Dendritic cell treated with granulocyte-macrophage colony-stimulating factor and Interleukin-4, amounts not matched to agents 40 ng/mL and 50 ng/mL, for 4 days (primary cell): ENCODE results near the gene RASA3.
"Not testable (repeated sequence)": the region's sequence is repeated elsewhere in the genome, so short reads cannot be mapped to it uniquely, and the experiment has no call there.

Source experiments
- H3K27ac Mint-ChIP-seq: one replicate; pipeline ENCODE4 v1.8.0; 2022; ENCODE audit warnings: mild to moderate bottlenecking, mixed read lengths
- H3K27me3 Mint-ChIP-seq: one replicate; pipeline ENCODE4 v1.8.0; 2022; ENCODE audit warnings: mild to moderate bottlenecking, mixed read lengths
- H3K36me3 Mint-ChIP-seq: one replicate; pipeline ENCODE4 v1.8.0; 2022; ENCODE audit warnings: low read depth, mixed read lengths
- H3K4me1 Mint-ChIP-seq: one replicate; pipeline ENCODE4 v1.8.0; 2022; ENCODE audit warnings: low read depth, mixed read lengths
- H3K4me3 Mint-ChIP-seq: one replicate; pipeline ENCODE4 v1.8.0; 2022; ENCODE audit warnings: mild to moderate bottlenecking, moderate library complexity, mixed read lengths
- H3K9me3 Mint-ChIP-seq: one replicate; pipeline ENCODE4 v1.8.0; 2022; ENCODE audit warnings: mixed read lengths
- intact Hi-C: fragments of 100-400 bp; cut with micrococcal nuclease; formaldehyde crosslinking; loops from one replicate; pipeline ENCODE4 v1.15.0; 2022

RASA3 gene

DNA sequence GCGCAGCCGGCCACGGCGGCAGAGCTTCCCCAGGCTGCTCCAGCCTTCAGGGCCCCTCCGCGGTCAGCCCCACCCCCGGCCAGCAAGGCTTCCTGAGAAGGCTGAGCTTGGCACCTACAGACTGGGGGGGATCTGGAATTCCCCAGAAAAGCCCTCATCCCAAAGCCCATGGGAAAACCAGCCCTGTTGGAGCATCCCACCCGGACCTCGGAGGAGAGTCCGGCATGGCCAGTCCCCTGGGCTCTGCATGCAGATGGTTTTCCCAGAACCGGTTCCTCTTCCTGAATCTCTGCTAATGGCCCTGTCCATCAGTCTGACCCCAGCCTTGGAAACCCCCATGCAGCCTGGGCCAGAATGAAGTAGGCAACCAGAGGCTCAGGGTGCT, 10.3 kb downstream of the RASA3 start:
- Mint-ChIP-seq H3K27ac (peak overlapping the region; percentile 80), H3K4me3 (peak overlapping the region; percentile 15), H3K4me1 (peaks cover 85% of the 10 kb centered on the region), H3K36me3 (peaks cover 23% of the 10 kb centered on the region), H3K9me3 (no peaks in the 10 kb centered on the region), H3K27me3 (no peaks in the 10 kb centered on the region)
- intact Hi-C loops: no loop called here

DNA sequence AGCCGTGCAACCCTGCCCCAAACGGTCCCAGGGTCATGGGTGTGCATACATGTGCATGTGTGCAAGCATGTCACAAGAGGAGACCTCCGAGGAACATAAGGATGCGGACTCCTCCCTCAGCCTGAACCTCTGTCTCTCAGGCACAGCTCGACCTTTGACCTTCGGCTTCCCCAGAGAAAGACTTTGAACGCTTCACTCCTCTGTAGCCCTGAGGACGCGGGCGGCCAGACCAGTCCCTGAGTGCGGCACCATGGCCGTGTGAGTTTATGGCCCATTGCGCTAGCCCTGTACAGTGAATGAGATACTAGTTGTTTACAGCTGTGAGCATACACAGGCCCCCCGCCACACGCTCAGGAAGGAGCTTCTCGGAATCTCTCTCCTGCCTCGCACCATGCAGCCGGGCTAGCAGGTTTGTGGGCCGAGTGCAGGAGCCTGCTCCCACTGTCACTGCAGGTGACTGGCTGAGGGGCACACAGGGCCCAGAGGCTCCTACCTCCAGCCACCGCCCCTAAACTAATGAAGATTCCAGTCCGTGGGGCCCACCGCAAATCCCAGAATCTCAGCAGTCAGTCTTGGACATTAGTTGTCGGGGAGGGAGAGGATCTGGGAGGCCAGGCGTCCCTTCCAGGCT, 10.8 kb downstream of the RASA3 start:
- peaks cover 80% of the 10 kb centered on the region for H3K4me1 Mint-ChIP-seq
- peaks cover 28% of the 10 kb centered on the region for H3K36me3 Mint-ChIP-seq
- H3K27ac Mint-ChIP-seq: peak overlapping the region; percentile 80
- H3K27me3 Mint-ChIP-seq: no peaks in the 10 kb centered on the region
- H3K9me3 Mint-ChIP-seq: no peaks in the 10 kb centered on the region
- intact Hi-C loops: no loop called here
- H3K4me3 Mint-ChIP-seq: no peak overlapping the region

DNA sequence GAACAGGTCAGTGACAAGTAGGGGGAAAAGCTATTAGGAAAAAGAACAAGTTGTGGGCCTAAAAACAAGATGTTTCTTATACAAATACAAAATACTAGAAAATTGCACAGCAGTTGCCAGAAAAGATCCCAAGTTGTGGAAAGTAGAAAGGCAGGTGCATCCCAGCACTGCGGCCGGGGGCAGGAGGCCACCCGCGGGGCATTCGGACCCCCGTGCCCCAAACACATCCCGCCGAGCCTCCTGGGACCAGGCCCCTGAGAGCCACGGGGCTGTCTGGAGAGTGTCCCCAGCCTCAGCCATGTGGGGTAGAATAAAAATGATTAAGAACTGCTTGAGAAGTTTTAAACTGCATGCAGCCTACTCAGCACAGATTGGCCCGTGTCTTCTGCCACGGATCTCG, 11.4 kb downstream of the RASA3 start:
- intact Hi-C loops: no loop called here
- H3K4me1 Mint-ChIP-seq: peaks cover 75% of the 10 kb centered on the region
- no peaks in the 10 kb centered on the region for H3K9me3 Mint-ChIP-seq
- H3K4me3 Mint-ChIP-seq: no peak overlapping the region
- peaks cover 26% of the 10 kb centered on the region for H3K36me3 Mint-ChIP-seq
- peak overlapping the region; percentile 85 for H3K27ac Mint-ChIP-seq
- no peaks in the 10 kb centered on the region for H3K27me3 Mint-ChIP-seq

- no peaks in the 10 kb centered on the region for H3K9me3 Mint-ChIP-seq
- H3K27ac Mint-ChIP-seq: peak overlapping the region; percentile 85
- H3K4me3 Mint-ChIP-seq: peak overlapping the region; percentile 35
- H3K4me1 Mint-ChIP-seq: peaks cover 77% of the 10 kb centered on the region
- intact Hi-C loops: no loop called here
- peaks cover 24% of the 10 kb centered on the region for H3K36me3 Mint-ChIP-seq
- no peaks in the 10 kb centered on the region for H3K27me3 Mint-ChIP-seq
Observed at GRCh38 chr13:114120591-114121011, 11.8 kb downstream of the RASA3 start.

DNA sequence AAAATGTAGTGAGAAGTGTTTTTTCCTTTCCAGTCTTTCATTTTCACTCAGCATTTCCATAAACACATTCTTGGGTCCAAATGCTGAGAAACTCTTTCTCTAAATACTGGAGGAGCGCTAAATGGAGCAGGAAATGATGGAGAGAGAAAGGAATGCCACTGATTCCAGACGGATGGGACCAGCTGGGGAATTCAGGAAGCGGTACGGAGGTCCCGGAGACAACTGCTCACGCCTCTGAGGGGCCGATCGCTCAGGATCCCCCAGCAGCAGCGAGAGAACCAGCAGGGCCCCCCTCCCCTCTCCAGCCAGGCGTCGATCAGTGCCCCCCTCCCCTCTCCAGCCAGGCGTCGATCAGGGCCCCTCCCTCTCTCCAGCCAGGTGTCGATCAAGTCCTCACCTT, 13.2 kb downstream of the RASA3 start:
- intact Hi-C loops: loop anchor here (5.0 kb wide), 2 partner anchors 57 to 103 kb away; no protein-coding TSS in a partner anchor
- Mint-ChIP-seq H3K27me3 (no peaks in the 10 kb centered on the region), H3K36me3 (peaks cover 15% of the 10 kb centered on the region), H3K27ac (peak overlapping the region; percentile 74), H3K4me1 (peaks cover 76% of the 10 kb centered on the region), H3K9me3 (no peaks in the 10 kb centered on the region), H3K4me3 (peak overlapping the region; percentile 20)

DNA sequence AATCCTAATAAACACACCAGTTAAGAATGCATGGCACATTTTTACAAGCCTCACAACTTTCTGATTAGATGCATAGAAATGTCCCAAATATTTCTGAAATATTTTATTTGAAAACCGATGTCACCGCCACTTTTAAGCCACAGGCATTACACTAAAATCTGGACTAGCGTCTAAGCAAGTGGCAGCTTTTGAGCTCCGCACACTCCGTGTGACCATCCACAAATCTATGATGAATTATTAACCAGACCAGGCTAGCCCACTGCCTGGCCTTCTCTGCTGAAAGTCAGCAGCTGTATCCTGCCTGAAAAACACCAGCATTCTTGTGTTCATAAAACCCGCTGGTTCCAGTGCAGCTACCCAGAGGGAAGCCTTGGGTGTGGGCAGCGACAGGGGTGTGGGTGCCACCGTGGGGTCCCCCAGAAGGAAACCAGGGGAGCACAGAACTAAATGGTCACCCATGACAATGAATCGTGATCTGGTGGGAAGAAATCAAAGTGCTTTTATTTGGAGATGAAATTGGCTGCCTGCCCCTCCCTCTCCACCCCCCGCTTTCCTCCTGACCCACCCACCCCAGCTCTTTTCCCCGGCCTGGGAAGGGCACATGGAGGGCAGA, 13.8 kb downstream of the RASA3 start:
- peaks cover 20% of the 10 kb centered on the region for H3K36me3 Mint-ChIP-seq
- H3K4me3 Mint-ChIP-seq: no peak overlapping the region
- peaks cover 75% of the 10 kb centered on the region for H3K4me1 Mint-ChIP-seq
- H3K27me3 Mint-ChIP-seq: no peaks in the 10 kb centered on the region
- intact Hi-C loops: loop anchor here (5.0 kb wide), 2 partner anchors 56 to 104 kb away; no protein-coding TSS in a partner anchor
- H3K9me3 Mint-ChIP-seq: no peaks in the 10 kb centered on the region
- H3K27ac Mint-ChIP-seq: peak overlapping the region; percentile 74

DNA sequence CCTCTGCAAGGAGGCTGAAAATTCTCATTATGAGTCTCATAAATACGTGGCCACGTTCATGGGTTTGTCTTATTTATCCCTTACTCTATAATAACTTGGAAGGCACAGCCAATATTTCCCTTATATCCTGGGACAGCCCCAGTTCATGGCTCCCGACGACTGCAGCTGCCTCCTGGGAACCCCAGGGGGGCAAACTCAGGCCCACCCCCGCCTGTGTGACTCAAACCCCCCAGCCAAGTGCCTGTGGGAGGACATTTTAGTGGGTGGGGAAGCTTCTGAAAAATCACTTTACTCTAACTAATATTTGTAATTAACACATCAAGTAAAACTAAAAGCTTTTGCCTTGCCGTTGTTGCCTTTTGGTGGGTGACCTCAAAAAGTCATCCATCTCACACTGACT, 14.3 kb downstream of the RASA3 start:
- Mint-ChIP-seq H3K27ac (peak overlapping the region; percentile 74), H3K4me1 (peaks cover 72% of the 10 kb centered on the region), H3K36me3 (peaks cover 23% of the 10 kb centered on the region), H3K27me3 (no peaks in the 10 kb centered on the region), H3K4me3 (no peak overlapping the region), H3K9me3 (no peaks in the 10 kb centered on the region)
- intact Hi-C loops: loop anchor here (5.0 kb wide), 2 partner anchors 56 to 104 kb away; no protein-coding TSS in a partner anchor

DNA sequence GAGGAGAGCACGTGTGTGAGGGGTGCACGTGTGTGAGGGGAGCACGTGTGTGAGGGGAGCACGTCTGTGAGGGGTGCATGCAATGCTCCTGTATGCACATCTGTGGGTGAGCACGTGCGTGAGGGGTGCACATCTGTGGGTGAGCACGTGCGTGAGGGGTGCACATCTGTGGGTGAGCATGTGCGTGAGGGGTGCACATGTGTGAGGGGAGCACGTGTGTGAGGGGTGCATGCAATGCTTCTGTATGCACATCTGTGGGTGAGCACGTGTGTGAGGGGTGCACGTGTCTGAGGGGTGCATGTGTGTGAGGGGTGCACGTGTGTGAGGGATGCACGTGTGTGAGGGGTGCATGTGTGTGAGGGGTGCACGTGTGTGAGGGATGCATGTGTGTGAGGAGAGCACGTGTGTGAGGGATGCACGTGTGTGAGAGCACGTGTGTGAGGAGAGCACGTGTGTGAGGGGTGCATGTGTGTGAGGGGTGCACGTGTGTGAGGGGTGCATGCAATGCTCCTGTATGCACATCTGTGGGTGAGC, 15.0 kb downstream of the RASA3 start:
- intact Hi-C loops: loop anchor here (5.0 kb wide), 2 partner anchors 55 to 105 kb away; no protein-coding TSS in a partner anchor
- Mint-ChIP-seq H3K36me3 (peaks cover 25% of the 10 kb centered on the region), H3K4me1 (peaks cover 72% of the 10 kb centered on the region)
- not testable (repeated sequence) for H3K9me3 Mint-ChIP-seq, H3K27ac Mint-ChIP-seq, H3K27me3 Mint-ChIP-seq, H3K4me3 Mint-ChIP-seq

DNA sequence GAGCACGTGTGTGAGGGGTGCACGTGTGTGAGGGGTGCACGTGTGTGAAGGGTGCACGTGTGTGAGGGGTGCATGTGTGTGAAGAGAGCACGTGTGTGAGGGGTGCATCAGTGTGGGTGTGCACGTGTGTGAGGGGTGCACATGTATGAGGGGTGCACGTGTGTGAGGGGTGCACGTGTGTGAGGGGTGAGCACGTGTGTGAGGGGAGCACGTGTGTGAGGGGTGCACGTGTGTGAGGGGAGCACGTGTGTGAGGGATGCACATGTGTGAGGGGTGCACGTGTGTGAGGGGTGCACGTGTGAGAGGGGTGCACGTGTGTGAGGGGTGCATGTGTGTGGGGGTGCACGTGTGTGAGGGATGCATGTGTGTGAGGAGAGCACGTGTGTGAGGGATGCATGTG, 15.7 kb downstream of the RASA3 start:
- Mint-ChIP-seq H3K27ac (no peak overlapping the region), H3K27me3 (no peaks in the 10 kb centered on the region), H3K4me3 (no peak overlapping the region), H3K9me3 (no peaks in the 10 kb centered on the region), H3K4me1 (peaks cover 72% of the 10 kb centered on the region), H3K36me3 (peaks cover 25% of the 10 kb centered on the region)
- intact Hi-C loops: loop anchor here (5.0 kb wide), 2 partner anchors 54 to 106 kb away; no protein-coding TSS in a partner anchor

GRCh38 chr13:114115796-114116195, 16.6 kb downstream of the RASA3 start:
- H3K36me3 Mint-ChIP-seq: peaks cover 25% of the 10 kb centered on the region
- peak overlapping the region; percentile 89 for H3K27ac Mint-ChIP-seq
- intact Hi-C loops: loop anchor here (5.0 kb wide), 2 partner anchors 53 to 107 kb away; no protein-coding TSS in a partner anchor
- peaks cover 67% of the 10 kb centered on the region for H3K4me1 Mint-ChIP-seq
- no peak overlapping the region for H3K4me3 Mint-ChIP-seq
- no peaks in the 10 kb centered on the region for H3K27me3 Mint-ChIP-seq
- H3K9me3 Mint-ChIP-seq: no peaks in the 10 kb centered on the region

DNA sequence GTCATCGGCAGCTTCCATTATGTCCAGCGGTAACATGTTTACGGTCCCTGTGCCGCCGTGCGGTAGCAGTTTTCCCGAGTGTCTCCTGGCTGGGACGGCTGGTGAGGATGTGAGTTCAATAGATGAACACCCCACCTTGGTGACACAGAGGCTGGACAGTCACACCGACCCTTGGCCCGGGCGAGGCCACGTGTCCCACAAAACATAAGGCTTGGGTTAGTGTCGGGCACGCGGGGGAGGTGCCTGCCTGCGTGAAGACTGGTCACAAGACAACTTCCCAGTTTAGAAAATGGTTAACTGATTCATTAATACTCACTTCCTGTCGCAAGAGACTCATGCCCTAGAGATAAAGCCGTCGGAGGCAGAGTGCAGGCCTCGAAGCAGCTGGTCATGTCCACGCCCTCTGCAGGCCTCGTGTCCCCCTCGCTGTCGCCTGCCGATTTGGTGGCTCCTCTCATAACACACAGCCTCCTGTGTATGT, 17.2 kb downstream of the RASA3 start:
- peak overlapping the region; percentile 89 for H3K27ac Mint-ChIP-seq
- intact Hi-C loops: loop anchor here (5.0 kb wide), 2 partner anchors 53 to 107 kb away; no protein-coding TSS in a partner anchor
- H3K27me3 Mint-ChIP-seq: no peaks in the 10 kb centered on the region
- H3K4me3 Mint-ChIP-seq: no peak overlapping the region
- H3K4me1 Mint-ChIP-seq: peaks cover 67% of the 10 kb centered on the region
- peaks cover 25% of the 10 kb centered on the region for H3K36me3 Mint-ChIP-seq
- H3K9me3 Mint-ChIP-seq: no peaks in the 10 kb centered on the region

DNA sequence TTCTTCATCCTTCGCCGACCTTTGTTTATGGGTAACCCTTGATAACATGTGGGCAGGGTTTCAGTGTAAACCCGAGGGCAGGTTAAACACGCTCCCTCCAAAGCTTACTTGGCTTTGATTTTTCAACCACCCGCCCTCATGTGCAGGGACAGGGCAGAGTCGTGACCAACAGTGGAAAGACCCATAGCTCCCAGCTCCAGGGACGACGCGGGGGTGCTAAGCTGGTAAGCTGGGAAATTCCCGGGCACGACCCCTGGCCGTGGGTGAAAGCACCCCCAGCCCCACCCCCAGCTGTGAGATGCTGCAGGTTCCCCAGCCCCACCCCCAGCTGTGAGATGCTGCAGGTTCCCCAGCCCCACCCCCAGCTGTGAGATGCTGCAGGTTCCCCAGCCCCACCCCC, 17.8 kb downstream of the RASA3 start:
- H3K27me3 Mint-ChIP-seq, H3K9me3 Mint-ChIP-seq, H3K4me3 Mint-ChIP-seq: not testable (repeated sequence)
- intact Hi-C loops: loop anchor here (5.0 kb wide), 2 partner anchors 52 to 108 kb away; no protein-coding TSS in a partner anchor
- Mint-ChIP-seq H3K36me3 (peaks cover 25% of the 10 kb centered on the region), H3K27ac (peak overlapping the region; percentile 89), H3K4me1 (peaks cover 72% of the 10 kb centered on the region)

- H3K9me3 Mint-ChIP-seq: no peaks in the 10 kb centered on the region
- H3K4me3 Mint-ChIP-seq: no peak overlapping the region
Observed at GRCh38 chr13:114114006-114114640, 18.3 kb downstream of the RASA3 start.

DNA sequence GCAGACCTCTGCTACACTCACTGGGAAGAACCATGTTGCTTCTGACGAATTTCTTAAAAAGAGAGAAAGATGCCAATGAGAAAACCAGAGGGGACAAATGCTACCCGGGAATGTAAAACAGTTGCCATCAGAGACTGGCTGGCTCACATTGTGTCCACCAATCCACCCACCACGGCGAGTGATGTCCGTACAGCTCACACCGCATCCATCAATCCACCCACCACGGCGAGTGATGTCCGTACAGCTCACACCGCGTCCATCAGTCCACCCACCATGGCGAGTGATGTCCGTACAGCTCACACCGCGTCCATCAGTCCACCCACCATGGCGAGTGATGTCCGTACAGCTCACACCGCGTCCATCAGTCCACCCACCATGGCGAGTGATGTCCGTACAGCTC, 19.0 kb downstream of the RASA3 start:
- peaks cover 38% of the 10 kb centered on the region for H3K36me3 Mint-ChIP-seq
- H3K27me3 Mint-ChIP-seq, H3K9me3 Mint-ChIP-seq, intact Hi-C loops, H3K4me3 Mint-ChIP-seq: not testable (repeated sequence)
- H3K4me1 Mint-ChIP-seq: peaks cover 70% of the 10 kb centered on the region
- peak overlapping the region; percentile 17 for H3K27ac Mint-ChIP-seq

More at GRCh38 chr13:114114006-114114640, 18.3 kb downstream of the RASA3 start:
- H3K4me1 Mint-ChIP-seq: peaks cover 73% of the 10 kb centered on the region
- intact Hi-C loops: no loop called here
- H3K36me3 Mint-ChIP-seq: peaks cover 31% of the 10 kb centered on the region
- no peaks in the 10 kb centered on the region for H3K27me3 Mint-ChIP-seq
- no peak overlapping the region for H3K27ac Mint-ChIP-seq
